ENCODE measurements around the gene FILIP1L. TPM values are rescaled to one million over a fixed set of nuclear protein-coding genes. Genes with fewer than 3 reads are reported as not detected.

Gene FILIP1L
- total RNA-seq, 1 donor from 2014 or later, result 19.1 TPM

- Mint-ChIP-seq H3K36me3 (ENCODE audit: low read depth, unreplicated experiment) (peaks cover 7% of the 10 kb centered on the region), H3K4me1 (ENCODE audit: unreplicated experiment) (peaks cover 21% of the 10 kb centered on the region), H3K27me3 (ENCODE audit: unreplicated experiment) (peaks cover 3% of the 10 kb centered on the region), H3K9me3 (ENCODE audit: unreplicated experiment) (no peaks in the 10 kb centered on the region), H3K4me3 (ENCODE audit: unreplicated experiment) (no peak overlapping the region), H3K27ac (ENCODE audit: unreplicated experiment) (no peak overlapping the region)
- no peak for TF ChIP-seq CTCF (IDR thresholded peaks at IDR 0.05; ENCODE audit: unreplicated experiment)
- DNase-seq (ENCODE audit: low spot score), result no peak
Observed at GRCh38 chr3:99871231-99872045, 242.9 kb downstream of the FILIP1L start.

- no peak overlapping the region for H3K4me3 Mint-ChIP-seq (ENCODE audit: unreplicated experiment)
- no peak for DNase-seq (ENCODE audit: low spot score)
- H3K4me1 Mint-ChIP-seq (ENCODE audit: unreplicated experiment), result peaks cover 19% of the 10 kb centered on the region
Observed at GRCh38 chr3:99870712-99871111, 243.6 kb downstream of the FILIP1L start.

GRCh38 chr3:99869621-99870020, 244.7 kb downstream of the FILIP1L start:
- H3K9me3 Mint-ChIP-seq (ENCODE audit: unreplicated experiment), result no peaks in the 10 kb centered on the region
- DNase-seq (ENCODE audit: low spot score), result no peak
- H3K27me3 Mint-ChIP-seq (ENCODE audit: unreplicated experiment), result peaks cover 3% of the 10 kb centered on the region
- H3K36me3 Mint-ChIP-seq (ENCODE audit: low read depth, unreplicated experiment), result peaks cover 10% of the 10 kb centered on the region
- peaks cover 19% of the 10 kb centered on the region for H3K4me1 Mint-ChIP-seq (ENCODE audit: unreplicated experiment)
- no peak overlapping the region for H3K27ac Mint-ChIP-seq (ENCODE audit: unreplicated experiment)
- H3K4me3 Mint-ChIP-seq (ENCODE audit: unreplicated experiment), result no peak overlapping the region
- no peak for TF ChIP-seq CTCF (IDR thresholded peaks at IDR 0.05; ENCODE audit: unreplicated experiment)

More at GRCh38 chr3:99870712-99871111, 243.6 kb downstream of the FILIP1L start:
- H3K27me3 Mint-ChIP-seq (ENCODE audit: unreplicated experiment), result peaks cover 3% of the 10 kb centered on the region
- no peaks in the 10 kb centered on the region for H3K9me3 Mint-ChIP-seq (ENCODE audit: unreplicated experiment)
- no peak overlapping the region for H3K27ac Mint-ChIP-seq (ENCODE audit: unreplicated experiment)
- H3K36me3 Mint-ChIP-seq (ENCODE audit: low read depth, unreplicated experiment), result peaks cover 7% of the 10 kb centered on the region
- no peak for TF ChIP-seq CTCF (IDR thresholded peaks at IDR 0.05; ENCODE audit: unreplicated experiment)

DNA sequence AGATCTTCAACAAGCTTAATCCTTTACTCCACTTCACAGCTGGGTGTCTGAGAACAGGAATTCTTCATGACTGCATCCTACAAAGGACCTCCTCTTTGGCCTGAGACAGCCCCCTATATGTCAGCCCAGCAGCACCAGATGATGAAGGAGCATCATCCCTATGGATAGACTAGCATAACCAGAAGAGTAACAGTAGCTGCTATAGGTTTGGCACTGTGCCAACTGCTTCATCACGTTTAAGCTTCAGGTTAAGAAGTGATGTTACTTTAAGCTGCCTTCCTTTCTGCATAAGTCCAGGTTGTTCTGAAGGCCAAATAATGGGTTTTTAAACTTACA, 246.0 kb downstream of the FILIP1L start:
- no peak for TF ChIP-seq CTCF (IDR thresholded peaks at IDR 0.05; ENCODE audit: unreplicated experiment)
- H3K36me3 Mint-ChIP-seq (ENCODE audit: low read depth, unreplicated experiment), result peaks cover 10% of the 10 kb centered on the region
- H3K9me3 Mint-ChIP-seq (ENCODE audit: unreplicated experiment), result no peaks in the 10 kb centered on the region
- no peak overlapping the region for H3K4me3 Mint-ChIP-seq (ENCODE audit: unreplicated experiment)
- peaks cover 3% of the 10 kb centered on the region for H3K27me3 Mint-ChIP-seq (ENCODE audit: unreplicated experiment)
- no peak overlapping the region for H3K27ac Mint-ChIP-seq (ENCODE audit: unreplicated experiment)
- peaks cover 8% of the 10 kb centered on the region for H3K4me1 Mint-ChIP-seq (ENCODE audit: unreplicated experiment)
- no peak for DNase-seq (ENCODE audit: low spot score)

DNA sequence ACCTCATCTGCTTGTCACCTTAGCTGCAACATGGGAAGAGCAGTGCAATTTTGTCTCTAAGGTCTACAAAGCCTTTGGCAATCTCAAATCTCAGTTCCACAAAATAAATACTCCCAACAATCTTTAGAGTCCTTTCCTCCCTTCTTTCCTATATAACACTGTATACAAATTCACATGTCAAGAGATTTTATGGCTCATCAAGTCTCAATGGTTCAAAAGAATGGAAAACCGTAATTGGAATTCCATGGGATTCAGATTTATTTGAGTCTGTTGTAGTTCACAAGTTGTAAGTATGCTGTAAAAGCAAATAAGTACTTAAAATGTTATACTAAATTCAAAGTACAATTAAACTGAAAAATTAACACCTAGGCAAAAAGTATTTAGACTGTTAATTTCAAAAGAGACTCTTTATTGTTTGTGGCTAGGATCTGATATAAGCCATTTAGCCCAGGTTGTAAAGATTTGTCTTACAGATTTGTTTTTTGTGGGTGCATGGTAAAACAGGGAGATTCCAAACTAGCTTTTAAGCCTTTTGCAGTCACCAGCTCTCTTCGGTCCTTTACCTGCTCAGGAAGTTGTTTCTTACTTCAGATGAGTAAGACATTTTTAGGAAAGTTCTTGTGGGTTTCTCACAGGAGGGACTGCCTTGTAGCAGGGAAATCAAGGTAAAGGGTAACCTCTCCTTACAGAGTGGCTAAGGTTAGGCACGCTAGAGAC, 246.5 kb downstream of the FILIP1L start:
- H3K9me3 Mint-ChIP-seq (ENCODE audit: unreplicated experiment), result no peaks in the 10 kb centered on the region
- H3K27ac Mint-ChIP-seq (ENCODE audit: unreplicated experiment), result no peak overlapping the region
- peaks cover 8% of the 10 kb centered on the region for H3K4me1 Mint-ChIP-seq (ENCODE audit: unreplicated experiment)
- H3K27me3 Mint-ChIP-seq (ENCODE audit: unreplicated experiment), result peaks cover 3% of the 10 kb centered on the region
- no peak for DNase-seq (ENCODE audit: low spot score)
- no peak overlapping the region for H3K4me3 Mint-ChIP-seq (ENCODE audit: unreplicated experiment)
- TF ChIP-seq CTCF (IDR thresholded peaks at IDR 0.05; ENCODE audit: unreplicated experiment), result no peak
- H3K36me3 Mint-ChIP-seq (ENCODE audit: low read depth, unreplicated experiment), result peaks cover 15% of the 10 kb centered on the region

Measured in endothelial cell (in vitro differentiated cells).